WTC11 (cell line): ENCODE data around the gene C13orf46. TPM values are rescaled to one million over a fixed set of nuclear protein-coding genes. Genes with fewer than 3 reads are reported as not detected.

Source experiments
- ATAC-seq: fragments of 200-7000 bp; cut with Tn5 transposase; 2 replicates; pipeline ENCODE4 v1.10.0; 2021; ENCODE audit warnings: mild to moderate bottlenecking, moderate library complexity
- CTCF ChIA-PET: fragments of 300-600 bp; sonication (Branson Sonifier 250); formaldehyde crosslinking; loops from one replicate; lab custom pipeline; 2021; ENCODE audit warnings: antibody characterized with exemption; lab: Charles Lee
- POLR2A ChIA-PET: fragments of 350-600 bp; sonication (Branson Sonifier 250); formaldehyde crosslinking; loops from one replicate; lab custom pipeline; 2021; ENCODE audit warnings: antibody characterized with exemption; lab: Charles Lee
- DNase-seq: peaks from one replicate; pipeline ENCODE4 v3.0.0; 2021; ENCODE audit warnings: low spot score
- H3K27ac Mint-ChIP-seq: 2 replicates; pipeline ENCODE4 v1.8.0; 2021; ENCODE audit warnings: mixed read lengths
- H3K27me3 Mint-ChIP-seq: 2 replicates; pipeline ENCODE4 v1.8.0; 2021; ENCODE audit warnings: low read depth, mild to moderate bottlenecking, moderate library complexity, mixed read lengths
- H3K36me3 Mint-ChIP-seq: 2 replicates; pipeline ENCODE4 v1.8.0; 2021; ENCODE audit warnings: mixed read lengths
- H3K4me1 Mint-ChIP-seq: 2 replicates; pipeline ENCODE4 v1.8.0; 2022; ENCODE audit warnings: mixed read lengths
- H3K4me3 Mint-ChIP-seq: 2 replicates; pipeline ENCODE4 v1.8.0; 2021; ENCODE audit warnings: mild to moderate bottlenecking, moderate library complexity, mixed read lengths
- H3K9me3 Mint-ChIP-seq: 2 replicates; pipeline ENCODE4 v1.8.0; 2021; ENCODE audit warnings: mixed read lengths
- AFF4 ChIP-seq: sonication (generic); formaldehyde crosslinking; IDR thresholded peaks from 2 replicates; pipeline ENCODE4 v1.8.1; 2023; ENCODE audit warnings: mild to moderate bottlenecking, missing genetic modification reagents, borderline replicate concordance
- AR ChIP-seq: fragments of 250-450 bp; sonication (Bioruptor Pico); IDR thresholded peaks from 2 replicates; pipeline ENCODE4 v1.9.0; 2021; ENCODE audit warnings: mild to moderate bottlenecking
- CBFB ChIP-seq: sonication (generic); formaldehyde crosslinking; IDR thresholded peaks from 2 replicates; pipeline ENCODE4 v1.8.1; 2022; ENCODE audit warnings: mild to moderate bottlenecking, low read depth, missing genetic modification reagents
- CDX4 ChIP-seq: fragments of 250-450 bp; sonication (Bioruptor Pico); IDR thresholded peaks from 2 replicates; pipeline ENCODE4 v1.9.0; 2021; ENCODE audit warnings: moderate library complexity, mild to moderate bottlenecking, inconsistent platforms, borderline replicate concordance
- E2F5 ChIP-seq: sonication (generic); formaldehyde crosslinking; IDR thresholded peaks from 2 replicates; pipeline ENCODE4 v1.8.1; 2022; ENCODE audit warnings: mild to moderate bottlenecking, moderate library complexity, missing genetic modification reagents
- FOXJ3 ChIP-seq: sonication (generic); formaldehyde crosslinking; IDR thresholded peaks from 2 replicates; pipeline ENCODE4 v1.9.0; 2021; ENCODE audit warnings: missing genetic modification reagents, mild to moderate bottlenecking, borderline replicate concordance
- FOXK1 ChIP-seq: sonication (generic); formaldehyde crosslinking; IDR thresholded peaks from 2 replicates; pipeline ENCODE4 v1.8.0; 2022; ENCODE audit warnings: mild to moderate bottlenecking, moderate library complexity, missing genetic modification reagents
- GABPB1 ChIP-seq: sonication (generic); formaldehyde crosslinking; IDR thresholded peaks from 2 replicates; pipeline ENCODE4 v1.8.1; 2023; ENCODE audit warnings: mild to moderate bottlenecking, missing genetic modification reagents
- GTF2I ChIP-seq: fragments of 250-450 bp; sonication (Bioruptor Pico); conservative IDR thresholded peaks from 2 replicates; pipeline ENCODE4 v1.4.0; 2021; ENCODE audit warnings: mild to moderate bottlenecking
- HMGA2 ChIP-seq: fragments of 250-450 bp; sonication (Bioruptor Pico); IDR thresholded peaks from 2 replicates; pipeline ENCODE4 v1.4.0; 2021; ENCODE audit warnings: mild to moderate bottlenecking, moderate library complexity
- IRF2 ChIP-seq: sonication (generic); formaldehyde crosslinking; IDR thresholded peaks from 2 replicates; pipeline ENCODE4 v1.8.0; 2022; ENCODE audit warnings: low read depth, missing genetic modification reagents, borderline replicate concordance
- MAX ChIP-seq: sonication (generic); formaldehyde crosslinking; IDR thresholded peaks from 2 replicates; pipeline ENCODE4 v1.8.0; 2022; ENCODE audit warnings: mild to moderate bottlenecking, missing genetic modification reagents
- MYBL2 ChIP-seq: sonication (generic); formaldehyde crosslinking; IDR thresholded peaks from 2 replicates; pipeline ENCODE4 v1.8.1; 2023; ENCODE audit warnings: mild to moderate bottlenecking, moderate library complexity, missing genetic modification reagents
- PRDM15 ChIP-seq: sonication (generic); formaldehyde crosslinking; IDR thresholded peaks from 2 replicates; pipeline ENCODE4 v1.8.0; 2022; ENCODE audit warnings: missing genetic modification reagents
- RORB ChIP-seq: fragments of 250-450 bp; sonication (Bioruptor Pico); IDR thresholded peaks from 2 replicates; pipeline ENCODE4 v1.9.0; 2021; ENCODE audit warnings: mild to moderate bottlenecking
- SP1 ChIP-seq: sonication (generic); formaldehyde crosslinking; conservative IDR thresholded peaks from 2 replicates; pipeline ENCODE4 v1.8.1; 2022; ENCODE audit warnings: missing genetic modification reagents
- STAT6 ChIP-seq: sonication (generic); formaldehyde crosslinking; conservative IDR thresholded peaks from 2 replicates; pipeline ENCODE4 v1.8.1; 2023; ENCODE audit warnings: mild to moderate bottlenecking, low read depth, missing genetic modification reagents, moderate library complexity
- USF1 ChIP-seq: sonication (generic); formaldehyde crosslinking; IDR thresholded peaks from 2 replicates; pipeline ENCODE4 v1.8.0; 2022; ENCODE audit warnings: mild to moderate bottlenecking, missing genetic modification reagents
- ZNF219 ChIP-seq: sonication (generic); formaldehyde crosslinking; IDR thresholded peaks from 2 replicates; pipeline ENCODE4 v1.8.0; 2023; ENCODE audit warnings: missing genetic modification reagents, mild to moderate bottlenecking, borderline replicate concordance
- ZNF232 ChIP-seq: sonication (generic); formaldehyde crosslinking; IDR thresholded peaks from 2 replicates; pipeline ENCODE4 v1.8.0; 2022; ENCODE audit warnings: mild to moderate bottlenecking, missing genetic modification reagents
- ZNF416 ChIP-seq: fragments of 250-450 bp; sonication (Bioruptor Pico); IDR thresholded peaks from 2 replicates; pipeline ENCODE4 v1.9.0; 2021; ENCODE audit warnings: mild to moderate bottlenecking, inconsistent platforms
- total RNA-seq: library from RNA; stranded (reverse); gene quantifications from 3 replicates; pipeline ENCODE4 v1.2.3, GENCODE V29; 2021

Gene C13orf46
- total RNA-seq, 1 experiment from 2014 or later: 0.50 TPM

GRCh38 chr13:113934576-113934975, 39.3 kb downstream of the C13orf46 start (continued):
- no peak for TF ChIP-seq PRDM15 (CRISPR knock-in tag)
- no peak for TF ChIP-seq AR
- no peak for TF ChIP-seq GTF2I (CRISPR knock-in tag)
- TF ChIP-seq ZNF416: no peak
- TF ChIP-seq STAT6 (CRISPR knock-in tag): no peak
- no peak for TF ChIP-seq ZNF219 (CRISPR knock-in tag)
- TF ChIP-seq E2F5 (CRISPR knock-in tag): no peak
- no peak for TF ChIP-seq FOXJ3
- no peak for TF ChIP-seq MAX (CRISPR knock-in tag)
- TF ChIP-seq RORB (CRISPR knock-in tag): no peak
- TF ChIP-seq, all 79 proteins: peak for 0

GRCh38 chr13:113933901-113934300, 40.0 kb downstream of the C13orf46 start:
- Mint-ChIP-seq H3K9me3 (no peaks in the 10 kb centered on the region), H3K4me3 (no peak overlapping the region), H3K36me3 (no peaks in the 10 kb centered on the region), H3K4me1 (0 out of 2 replicates have a peak, but pooled peaks cover 6% of the 10 kb centered on the region), H3K27me3 (no peaks in the 10 kb centered on the region; the same call in 1 of the 2 replicates), H3K27ac (no peak overlapping the region)
- no peak for ATAC-seq
- no peak for DNase-seq
- ChIA-PET CTCF (no interaction called here), POLR2A (no interaction called here)
- TF ChIP-seq FOXK1 (CRISPR knock-in tag) (no peak), IRF2 (CRISPR knock-in tag) (no peak), ZNF232 (CRISPR knock-in tag) (no peak), HMGA2 (CRISPR knock-in tag) (no peak), AFF4 (CRISPR knock-in tag) (no peak), ZNF416 (no peak), USF1 (CRISPR knock-in tag) (no peak), MYBL2 (CRISPR knock-in tag) (no peak), SP1 (CRISPR knock-in tag) (no peak), GABPB1 (no peak), CBFB (CRISPR knock-in tag) (no peak), CDX4 (CRISPR knock-in tag) (no peak)
